Transverse colon (tissue), 4 donors: ENCODE data around the gene FIP1L1. TPM values are rescaled to one million over a fixed set of nuclear protein-coding genes. Genes with fewer than 3 reads are reported as not detected.

Experiments
- DNase-seq: peaks from one replicate; pipeline ENCODE4 v3.0.0-alpha.2; 2019
- H3K27ac ChIP-seq, 4 donors: fragments of 200-600 bp; sonication (generic); 2 replicates each; pipeline ENCODE4 v1.5.1; 2016 to 2018; ENCODE audit warnings: inconsistent platforms in 4 of 4
- H3K27me3 ChIP-seq: fragments of 200-600 bp; sonication (generic); 2 replicates; pipeline ENCODE4 v1.5.1; 2017; ENCODE audit warnings: inconsistent platforms
- H3K36me3 ChIP-seq, 4 donors: fragments of 200-600 bp; sonication (generic); 2 replicates each; pipeline ENCODE4 v1.5.1; 2017 to 2019; ENCODE audit warnings: inconsistent platforms in 4 of 4
- H3K4me1 ChIP-seq, 4 donors: fragments of 200-600 bp; sonication (generic); 2 replicates each; pipeline ENCODE4 v1.5.1; 2017 to 2020; ENCODE audit warnings: inconsistent platforms in 4 of 4
- H3K4me3 ChIP-seq, 4 donors: fragments of 200-600 bp; sonication (generic); 1 replicate in 1 of 4; 2 replicates in 3 of 4; pipeline versions ENCODE4 v1.5.1 to v1.6.1; 2017 to 2019; ENCODE audit warnings: inconsistent platforms in 4 of 4
- H3K9me3 ChIP-seq, 2 donors: fragments of 200-600 bp; sonication (generic); 2 replicates each; pipeline ENCODE4 v1.5.1; 2017 to 2019; ENCODE audit warnings: inconsistent platforms in 2 of 2
- EP300 ChIP-seq: sonication (generic); formaldehyde crosslinking; IDR thresholded peaks from one replicate; pipeline ENCODE4 v1.6.1; 2017; ENCODE audit warnings: antibody characterized with exemption, low read depth
- POLR2A ChIP-seq: fragments of 450-650 bp; IDR thresholded peaks from one replicate; pipeline ENCODE4 v1.6.1; 2016; ENCODE audit warnings: antibody characterized with exemption, mild to moderate bottlenecking, moderate library complexity
- POLR2AphosphoS5 ChIP-seq, 3 donors: sonication (generic); formaldehyde crosslinking; IDR thresholded peaks; one replicate each; pipeline ENCODE4 v1.6.1; 2016; ENCODE audit warnings: antibody characterized with exemption in 3 of 3
- WGBS, 2 donors: methylation state at CpG; one replicate each; pipeline ENCODE4 v1.1.5; 2018; ENCODE audit warnings: low coverage in 1 of 2; 5-methylcytosine and 5-hydroxymethylcytosine counted together
- in situ Hi-C, 4 donors: fragments of 200-750 bp; cut with MboI; loops; one replicate each; pipeline versions ENCODE4 v1.15.0 to v1.15.1; 2017; ENCODE audit warnings: low sequenced_read_pairs in 3 of 4, low pct_ligation_motif_present in 1 of 4, low pct_unique_long_range_greater_than_20kb in 1 of 4
- intact Hi-C: fragments of 100-400 bp; cut with DNase I; formaldehyde crosslinking; loops from one replicate; pipeline ENCODE4 v1.15.1; 2023; ENCODE audit warnings: low total_unique reads
- total RNA-seq, 4 donors: library from RNA; depleted of rRNA; stranded (reverse); fragments of >200 nt; gene quantifications; one replicate each; pipeline ENCODE4 v1.1.0, GENCODE V29; 2016
- TF ChIP-seq, protein P1 (sequence below), 5 experiments: fragments of 200-600 bp in 3 of 5; fragments of 450-650 bp in 2 of 5; sonication (generic) in 3 of 5; IDR thresholded peaks; 1 replicate in 2 of 5; 2 replicates in 3 of 5; pipeline ENCODE4 v1.5.1; 2016 to 2017; ENCODE audit warnings: antibody characterized with exemption in 5 of 5, inconsistent platforms in 3 of 5, mild to moderate bottlenecking in 2 of 5, moderate library complexity in 1 of 5

FIP1L1 gene
- total RNA-seq, 4 donors from 2014 or later, result 20.6 to 97.5 (median 43.9) TPM

DNA sequence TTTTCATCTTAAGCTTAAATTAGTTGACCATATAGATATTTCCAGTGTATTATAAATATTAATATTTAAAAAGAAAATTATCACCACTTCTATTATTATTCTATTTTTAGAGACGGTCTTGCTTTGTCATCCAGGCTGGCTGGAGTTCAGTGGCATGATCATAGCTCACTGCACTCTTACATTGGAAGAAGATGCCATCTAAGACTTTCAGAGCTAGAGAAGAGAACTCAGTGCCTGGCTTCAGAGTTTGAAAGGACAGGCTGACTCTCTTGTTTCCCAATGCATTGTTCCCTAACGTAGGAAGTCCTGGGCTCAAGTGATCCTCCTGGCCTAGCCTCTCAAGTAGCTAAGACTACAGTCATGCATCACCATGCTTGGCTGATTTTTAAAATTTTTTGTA is 75.9 kb downstream of the FIP1L1 start:
- Histone ChIP-seq H3K4me1 (no peaks in the 10 kb centered on the region), H3K36me3 (peaks cover 0 to 33% (median 17%) of the 10 kb centered on the region in 4 donors), H3K27ac (no peak overlapping the region), H3K27me3 (no peaks in the 10 kb centered on the region), H3K4me3 (no peak overlapping the region), H3K9me3 (no peaks in the 10 kb centered on the region)
- no peak for TF ChIP-seq EP300
- TF ChIP-seq POLR2A, result no peak
- TF ChIP-seq, protein P1, sequence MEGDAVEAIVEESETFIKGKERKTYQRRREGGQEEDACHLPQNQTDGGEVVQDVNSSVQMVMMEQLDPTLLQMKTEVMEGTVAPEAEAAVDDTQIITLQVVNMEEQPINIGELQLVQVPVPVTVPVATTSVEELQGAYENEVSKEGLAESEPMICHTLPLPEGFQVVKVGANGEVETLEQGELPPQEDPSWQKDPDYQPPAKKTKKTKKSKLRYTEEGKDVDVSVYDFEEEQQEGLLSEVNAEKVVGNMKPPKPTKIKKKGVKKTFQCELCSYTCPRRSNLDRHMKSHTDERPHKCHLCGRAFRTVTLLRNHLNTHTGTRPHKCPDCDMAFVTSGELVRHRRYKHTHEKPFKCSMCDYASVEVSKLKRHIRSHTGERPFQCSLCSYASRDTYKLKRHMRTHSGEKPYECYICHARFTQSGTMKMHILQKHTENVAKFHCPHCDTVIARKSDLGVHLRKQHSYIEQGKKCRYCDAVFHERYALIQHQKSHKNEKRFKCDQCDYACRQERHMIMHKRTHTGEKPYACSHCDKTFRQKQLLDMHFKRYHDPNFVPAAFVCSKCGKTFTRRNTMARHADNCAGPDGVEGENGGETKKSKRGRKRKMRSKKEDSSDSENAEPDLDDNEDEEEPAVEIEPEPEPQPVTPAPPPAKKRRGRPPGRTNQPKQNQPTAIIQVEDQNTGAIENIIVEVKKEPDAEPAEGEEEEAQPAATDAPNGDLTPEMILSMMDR (IDR thresholded peaks at IDR 0.05), result no peak
- TF ChIP-seq POLR2AphosphoS5 (IDR thresholded peaks at IDR 0.05), result no peak
- intact Hi-C loops (no loop called here), in situ Hi-C loops (no loop called here)
- DNase-seq, result no peak
- WGBS, 2 donors, result 99 to 100% methylated on average over 1 to 2 of the region's 2 CpGs

GRCh38 chr4:53455766-53456165 is 78.3 kb downstream of the FIP1L1 start:
- H3K27ac ChIP-seq, result no peak overlapping the region
- no peak for DNase-seq
- no peak overlapping the region for H3K4me3 ChIP-seq
- no peaks in the 10 kb centered on the region for H3K9me3 ChIP-seq
- TF ChIP-seq POLR2A, result no peak
- TF ChIP-seq, protein P1 (IDR thresholded peaks at IDR 0.05), result no peak
- TF ChIP-seq POLR2AphosphoS5 (IDR thresholded peaks at IDR 0.05), result no peak
- TF ChIP-seq EP300, result no peak
- intact Hi-C loops, result no loop called here
- 73 to 79% methylated on average over 3 of the region's 3 CpGs for WGBS, 2 donors
- H3K36me3 ChIP-seq, result peaks cover 0 to 52% (median 25%) of the 10 kb centered on the region in 4 donors
- H3K27me3 ChIP-seq, result no peaks in the 10 kb centered on the region
- H3K4me1 ChIP-seq, result no peaks in the 10 kb centered on the region
- in situ Hi-C loops, result no loop called here

GRCh38 chr4:53456178-53456577 is 78.7 kb downstream of the FIP1L1 start:
- intact Hi-C loops, result no loop called here
- Histone ChIP-seq H3K36me3 (peaks cover 0 to 54% (median 25%) of the 10 kb centered on the region in 4 donors), H3K27me3 (no peaks in the 10 kb centered on the region), H3K9me3 (no peaks in the 10 kb centered on the region), H3K4me3 (no peak overlapping the region), H3K27ac (no peak overlapping the region), H3K4me1 (no peaks in the 10 kb centered on the region)
- DNase-seq, result no peak
- in situ Hi-C loops, result no loop called here
- TF ChIP-seq, protein P1 (IDR thresholded peaks at IDR 0.05), result no peak
- TF ChIP-seq POLR2A (no peak), POLR2AphosphoS5 (IDR thresholded peaks at IDR 0.05) (no peak), EP300 (no peak)

GRCh38 chr4:53459548-53459947 is 82.1 kb downstream of the FIP1L1 start:
- intact Hi-C loops, result no loop called here
- peaks cover 0 to 57% (median 14%) of the 10 kb centered on the region in 4 donors for H3K36me3 ChIP-seq

More at GRCh38 chr4:53459548-53459947, 82.1 kb downstream of the FIP1L1 start:
- TF ChIP-seq POLR2A (no peak), POLR2AphosphoS5 (IDR thresholded peaks at IDR 0.05) (no peak), EP300 (no peak)
- TF ChIP-seq, protein P1 (IDR thresholded peaks at IDR 0.05), result no peak
- in situ Hi-C loops, result no loop called here
- Histone ChIP-seq H3K4me1 (no peaks in the 10 kb centered on the region), H3K27ac (no peak overlapping the region), H3K27me3 (no peaks in the 10 kb centered on the region), H3K4me3 (no peak overlapping the region), H3K9me3 (no peaks in the 10 kb centered on the region)
- no peak for DNase-seq
